KG1 (cell line): Measurements from ENCODE around the gene S100A5.

ENCODE experiments used
- DNase-seq: peaks from one replicate; lab custom pipeline; 2025; lab: John Stamatoyannopoulos, UW

S100A5 gene

DNA sequence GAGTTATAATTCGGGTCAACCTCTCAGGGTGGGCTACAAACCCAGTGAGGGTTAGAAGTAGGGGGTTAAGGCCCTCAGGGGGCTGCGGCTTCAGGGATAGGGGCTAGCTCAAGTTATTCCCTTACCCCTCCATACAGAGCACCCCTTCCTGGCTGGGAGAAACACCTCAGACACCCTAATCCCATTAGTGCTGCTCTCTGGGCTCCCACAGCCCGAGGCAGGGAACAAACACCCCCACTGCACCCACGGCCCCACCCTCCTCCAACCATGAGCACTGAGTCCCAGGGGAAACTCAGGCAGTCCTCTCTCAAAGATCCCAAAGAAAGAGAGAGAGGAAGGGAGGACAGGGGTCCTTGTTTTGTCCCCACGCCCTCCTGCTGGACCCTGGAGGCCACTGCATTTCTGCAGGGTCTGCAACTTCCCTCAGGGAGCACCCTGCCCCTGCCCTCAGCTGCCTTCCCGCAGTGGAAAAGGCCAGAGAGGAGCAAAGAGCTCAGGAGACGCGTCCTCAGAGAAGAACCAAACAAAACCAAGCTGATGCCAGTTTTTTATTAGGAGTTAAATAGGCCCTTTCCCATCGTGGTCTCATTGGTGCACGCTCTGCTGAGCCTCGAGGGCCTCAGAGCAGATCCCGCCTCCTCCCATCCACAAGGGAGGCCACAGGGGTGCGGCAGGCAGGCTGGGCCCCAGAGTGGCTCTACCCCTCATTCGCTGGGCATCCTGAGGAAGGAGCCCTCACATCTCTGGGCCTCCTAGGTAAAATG is 6.2 kb upstream of the S100A5 start:
- DNase-seq, result no peak

DNA sequence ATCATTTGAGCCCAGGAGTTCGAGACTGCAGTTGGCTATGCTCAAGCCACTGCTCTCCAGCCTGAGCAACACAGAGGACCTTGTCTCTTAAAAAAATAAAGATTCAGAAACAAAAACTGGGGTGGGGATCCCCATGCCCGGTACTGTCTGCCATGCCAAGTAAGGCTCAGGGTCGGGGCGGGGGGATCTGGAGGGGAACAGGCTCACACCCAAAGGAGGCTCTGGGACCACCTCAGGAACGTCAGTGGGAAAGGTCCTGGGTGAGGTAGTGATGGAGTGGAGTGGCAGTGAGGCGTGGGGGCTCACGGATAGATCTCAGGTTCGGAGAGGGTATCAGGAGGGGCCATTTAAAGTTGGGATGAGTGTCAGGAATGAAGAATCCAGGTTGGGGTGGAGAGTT is 5.6 kb upstream of the S100A5 start:
- DNase-seq, result no peak

DNA sequence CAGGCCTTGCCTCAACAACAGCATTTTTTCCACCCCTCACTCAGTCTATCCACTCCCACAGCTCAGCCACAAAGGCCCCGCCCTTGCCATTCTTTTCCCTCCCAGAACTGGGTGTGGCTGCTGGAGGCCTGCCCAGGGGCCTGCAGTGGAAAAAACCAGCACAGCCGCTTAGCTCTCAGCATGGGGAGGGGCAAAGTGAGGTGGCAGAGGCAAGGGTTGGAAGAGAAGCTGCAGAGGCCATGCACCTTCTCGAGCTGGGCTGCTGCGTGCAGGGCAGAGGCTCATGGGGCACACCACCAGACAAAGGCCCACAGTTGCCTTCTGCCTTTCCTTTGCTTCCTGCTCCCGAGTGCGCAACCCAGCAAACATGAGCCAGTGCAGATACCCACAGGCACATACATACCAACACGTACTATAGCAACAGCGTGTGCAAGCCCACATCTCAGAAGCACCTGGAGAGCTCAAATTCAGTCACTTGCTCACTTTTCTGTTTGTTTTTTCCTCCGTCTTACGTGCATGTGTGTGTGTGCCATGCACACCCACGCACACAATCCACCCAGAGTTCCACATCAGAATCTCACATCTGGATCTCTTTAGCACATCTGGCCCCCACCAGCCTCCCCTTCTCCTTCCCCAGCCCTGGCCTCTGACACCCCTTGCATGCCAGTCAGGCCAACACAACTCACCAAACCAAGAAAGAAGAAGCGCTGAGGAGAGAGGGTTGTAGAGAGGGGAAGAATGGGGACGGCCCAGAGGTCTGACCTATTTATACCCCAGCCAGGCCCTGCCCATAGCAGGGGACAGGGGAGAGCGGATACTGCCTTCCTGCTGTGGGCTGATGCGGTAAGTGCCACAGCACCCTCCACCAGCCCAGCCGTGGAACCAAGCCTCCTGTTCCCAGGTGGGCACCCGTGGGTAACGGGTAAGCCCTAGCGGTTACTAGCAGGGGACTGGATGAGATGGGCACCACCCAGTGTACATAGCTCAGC is 4.6 kb upstream of the S100A5 start, which contains the start of gene S100A4:
TSS of gene S100A4 (minus strand) at position 740 of the 989 bp plus-strand sequence. CDS start 1,012 bp downstream, outside the sequence.
- peak; percentile 53 for DNase-seq

DNA sequence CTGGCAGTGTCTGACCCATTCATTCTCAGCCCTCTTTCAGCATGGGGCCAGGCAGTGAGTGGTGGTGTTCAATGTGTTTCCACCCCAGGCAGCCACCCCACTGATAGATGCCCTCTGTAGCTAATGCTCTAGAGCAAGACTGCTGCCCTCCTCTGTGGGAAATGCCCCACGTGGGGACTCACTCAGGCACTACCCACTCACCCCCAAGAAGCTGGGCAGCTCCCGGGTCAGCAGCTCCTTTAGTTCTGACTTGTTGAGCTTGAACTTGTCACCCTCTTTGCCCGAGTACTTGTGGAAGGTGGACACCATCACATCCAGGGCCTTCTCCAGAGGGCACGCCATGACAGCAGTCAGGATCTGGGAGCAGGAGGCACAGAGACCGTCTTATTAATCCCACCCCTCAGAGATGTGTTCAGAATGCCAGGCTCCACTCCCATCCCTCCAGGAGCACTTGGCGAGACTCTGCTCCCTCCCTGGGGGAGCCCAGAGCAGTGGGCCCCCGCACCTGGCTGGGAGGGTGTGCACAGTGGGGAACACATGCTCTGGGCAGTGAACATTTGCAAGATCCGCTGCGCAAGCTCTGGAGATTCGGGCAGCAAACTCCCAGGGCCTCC is 3.8 kb upstream of the S100A5 start:
- no peak for DNase-seq

- no peak for DNase-seq
These were observed 3.0 kb upstream of the S100A5 start for GRCh38 chr1:153543736-153544135.

DNA sequence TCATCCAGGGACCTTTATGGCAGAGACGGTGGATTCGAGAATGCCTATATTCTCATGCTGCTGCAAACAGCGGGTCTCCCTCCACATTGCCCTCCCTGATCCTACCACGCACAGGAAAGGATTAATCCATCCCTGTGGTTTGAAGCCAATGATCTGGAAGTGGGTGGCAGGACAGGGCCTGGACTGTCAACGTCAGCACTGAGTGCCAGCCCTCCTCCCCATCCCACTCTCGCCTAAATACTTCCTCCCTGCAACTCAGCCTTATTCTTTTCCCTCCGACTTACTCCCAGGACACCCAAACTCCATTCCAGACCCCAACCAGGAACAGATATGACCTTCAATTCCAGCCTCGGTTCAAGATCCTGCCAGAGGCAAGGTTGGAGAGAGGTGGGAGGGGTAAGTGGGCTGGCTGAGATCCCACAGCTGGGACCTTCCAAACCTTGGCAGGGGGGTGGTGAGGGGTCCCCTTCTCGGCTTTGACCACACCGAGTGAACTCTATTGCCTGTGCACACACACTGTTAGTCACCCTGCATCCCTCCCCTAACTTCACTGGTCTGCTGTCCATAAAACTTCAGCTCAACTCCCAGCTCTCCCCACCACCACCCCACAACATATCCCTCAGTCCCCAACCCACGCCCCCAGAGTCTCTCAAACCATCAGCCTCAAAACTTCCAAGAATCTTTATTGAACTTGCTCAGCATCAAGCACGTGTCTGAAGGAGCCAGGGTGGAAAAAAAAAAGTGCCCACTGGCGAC is 2.4 kb upstream of the S100A5 start:
- no peak for DNase-seq

- no peak for DNase-seq
These were observed 1.2 kb upstream of the S100A5 start for GRCh38 chr1:153541641-153542590.

GRCh38 chr1:153539395-153540093 is 1.2 kb downstream of the S100A5 start:
- no peak for DNase-seq

GRCh38 chr1:153538315-153538821 is 2.4 kb downstream of the S100A5 start:
- no peak for DNase-seq

DNA sequence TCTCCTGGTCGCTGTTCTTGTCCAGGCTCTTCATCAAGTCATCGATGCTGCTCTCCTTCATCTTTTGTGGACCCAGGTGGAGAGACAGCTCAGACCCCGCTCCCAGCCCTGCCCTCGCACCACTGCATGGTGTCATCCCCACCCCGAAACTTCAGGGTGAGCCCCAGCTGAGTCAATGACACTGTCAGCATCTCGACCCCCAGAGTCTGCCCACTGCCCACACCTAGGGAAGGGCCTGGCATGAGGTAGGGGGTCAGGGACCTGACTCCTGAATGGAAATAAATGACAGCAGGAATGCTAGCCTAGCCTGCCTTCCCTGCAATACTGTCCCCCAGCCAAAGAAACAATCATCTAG is 3.4 kb downstream of the S100A5 start:
- no peak for DNase-seq

DNA sequence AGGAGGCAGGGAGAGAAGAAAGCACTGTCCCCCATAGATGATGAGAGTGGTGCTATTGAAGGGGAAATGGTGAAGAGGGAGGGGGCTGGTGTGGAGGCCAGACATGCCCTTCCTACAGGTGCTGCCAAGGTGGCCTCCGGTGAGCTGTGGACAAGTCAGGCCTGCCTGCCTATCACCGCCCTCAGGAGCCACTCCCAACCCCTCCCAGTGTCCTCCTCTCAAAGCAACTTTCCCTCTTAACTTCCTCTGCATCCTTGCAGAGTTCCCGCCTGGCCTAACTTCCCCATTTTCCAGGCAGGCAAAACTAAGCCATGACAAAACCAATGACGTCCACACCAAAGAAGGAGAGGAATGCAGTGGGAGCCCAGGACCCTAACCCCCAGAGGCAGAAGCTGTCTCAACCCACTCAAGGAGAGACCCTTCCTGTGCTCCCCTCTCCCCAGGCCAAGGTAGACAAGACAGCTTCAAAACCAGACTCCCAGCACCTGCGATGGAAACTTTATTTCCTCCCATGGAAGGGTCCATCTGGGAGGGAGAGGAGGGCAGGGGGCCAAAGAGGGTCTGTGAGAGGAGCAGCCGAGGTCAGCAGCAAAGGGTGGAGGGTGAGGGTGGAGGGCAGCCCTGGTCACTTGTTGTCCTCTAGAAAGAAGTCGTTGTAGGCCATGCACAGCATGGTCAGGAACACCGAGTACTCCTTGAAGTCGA is 3.9 kb downstream of the S100A5 start:
- no peak for DNase-seq

DNA sequence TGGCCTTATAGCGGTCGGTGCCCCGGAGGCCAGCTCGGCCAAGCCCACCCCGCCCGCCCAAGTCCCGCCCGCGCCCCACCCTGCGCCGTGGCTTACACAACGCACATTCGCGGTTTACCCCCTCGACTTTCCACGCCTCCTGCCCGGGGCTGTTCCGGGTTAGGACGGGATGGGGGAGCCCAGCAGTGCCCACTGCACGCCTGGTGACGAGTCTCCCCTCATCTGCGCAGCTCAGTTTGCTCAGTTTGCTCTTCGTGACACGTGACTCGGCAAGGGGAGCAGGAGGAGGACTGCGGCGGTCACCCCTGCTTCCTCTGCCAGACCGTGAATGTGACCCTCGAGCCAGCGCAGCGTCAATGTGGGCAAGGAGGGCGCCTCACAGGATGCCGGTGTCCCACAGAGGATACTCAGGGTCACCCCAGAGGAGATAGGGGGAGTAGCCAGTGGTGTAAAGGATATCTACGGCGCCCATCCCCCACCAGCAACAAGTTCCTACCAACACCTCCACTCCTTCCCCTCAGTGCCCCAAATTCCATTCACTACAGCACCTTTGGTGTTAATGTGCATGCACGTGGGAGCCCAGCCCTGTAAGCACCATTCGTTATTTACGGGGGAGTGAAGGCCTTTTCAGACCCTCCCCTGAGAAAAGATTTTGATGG is 4.6 kb downstream of the S100A5 start:
- DNase-seq, result no peak

GRCh38 chr1:153535242-153536011 is 5.3 kb downstream of the S100A5 start, which contains the start of gene S100A6:
Gene S100A6 (minus strand): TSS chr1:153535991. CDS start chr1:153535339, 652 bp downstream.
- DNase-seq, result no peak

DNA sequence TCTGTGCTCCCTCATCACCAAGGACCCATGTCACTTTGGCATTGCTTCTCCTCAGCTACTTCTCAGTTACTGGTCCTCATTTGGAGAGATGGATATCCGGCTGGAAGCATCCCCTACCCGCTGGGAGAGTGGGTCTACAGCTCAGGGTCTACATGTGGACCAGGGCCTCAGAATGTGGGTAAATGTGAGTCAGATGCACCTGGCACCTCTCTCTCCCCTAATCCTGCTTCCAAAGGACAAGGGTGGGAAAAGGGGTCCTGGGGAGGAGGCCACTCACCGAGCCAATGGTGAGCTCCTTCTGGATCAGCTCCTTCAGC is 5.9 kb downstream of the S100A5 start:
- DNase-seq, result no peak

DNA sequence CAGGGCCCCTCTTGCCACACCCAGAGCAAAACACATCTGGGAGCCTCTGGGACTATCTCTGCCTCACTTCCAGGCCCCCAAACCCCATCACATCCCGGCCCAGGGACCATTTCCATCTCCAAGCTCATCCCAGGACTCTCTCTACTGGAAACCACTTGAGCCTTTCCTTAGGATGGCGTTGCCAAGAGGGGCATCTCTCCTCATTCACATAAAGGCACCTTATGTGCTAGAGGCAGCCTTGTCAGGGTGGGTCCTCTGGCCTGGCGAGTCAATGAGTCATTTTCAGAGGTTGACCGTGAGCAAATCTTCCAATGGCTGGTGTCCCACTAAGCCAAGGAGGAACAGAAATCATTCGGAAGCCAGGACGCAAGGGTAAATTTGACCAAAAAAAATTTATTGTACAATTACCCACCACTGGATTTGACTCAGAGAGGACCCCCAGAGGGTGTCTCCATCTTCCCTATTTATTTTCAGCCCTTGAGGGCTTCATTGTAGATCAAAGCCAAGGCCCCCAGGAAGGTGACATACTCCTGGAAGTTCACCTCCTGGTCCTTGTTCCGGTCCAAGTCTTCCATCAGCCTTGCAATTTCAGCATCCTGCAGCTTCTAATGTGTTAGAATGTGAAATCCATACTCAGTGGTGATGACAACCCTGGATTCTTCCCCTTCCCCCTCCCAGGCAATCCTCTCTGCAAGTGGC is 6.4 kb downstream of the S100A5 start:
- no peak for DNase-seq

- no peak for DNase-seq
These were observed 7.0 kb downstream of the S100A5 start for GRCh38 chr1:153533689-153534201.
